Measurements from ENCODE around the gene EFEMP1.
"Not testable (repeated sequence)": the region's sequence is repeated elsewhere in the genome, so short reads cannot be mapped to it uniquely, and the experiment has no call there.

The EFEMP1 gene

GRCh38 chr2:55865096-55865835 lies 58.3 kb downstream of the EFEMP1 start:
- no peak for DNase-seq (ENCODE audit: low read depth in 2 of 2, low spot score in 1 of 2)

GRCh38 chr2:55864351-55865084 lies 59.1 kb downstream of the EFEMP1 start:
- DNase-seq (ENCODE audit: low read depth in 2 of 2, low spot score in 1 of 2), result no peak

- DNase-seq (ENCODE audit: low read depth in 2 of 2, low spot score in 1 of 2), result no peak
Measured at GRCh38 chr2:55862673-55863390, 60.8 kb downstream of the EFEMP1 start.

GRCh38 chr2:55862246-55862645 lies 61.3 kb downstream of the EFEMP1 start:
- no peak for DNase-seq (ENCODE audit: low read depth in 2 of 2, low spot score in 1 of 2)

GRCh38 chr2:55861733-55862132 lies 61.8 kb downstream of the EFEMP1 start:
- no peak for DNase-seq (ENCODE audit: low read depth in 2 of 2, low spot score in 1 of 2)

GRCh38 chr2:55860832-55861231 lies 62.8 kb downstream of the EFEMP1 start:
- no peak for DNase-seq (ENCODE audit: low read depth in 2 of 2, low spot score in 1 of 2)

GRCh38 chr2:55859875-55860274 lies 63.7 kb downstream of the EFEMP1 start:
- no peak for DNase-seq (ENCODE audit: low read depth in 2 of 2, low spot score in 1 of 2)

GRCh38 chr2:55857766-55858165 lies 65.8 kb downstream of the EFEMP1 start:
- DNase-seq (ENCODE audit: low read depth in 2 of 2, low spot score in 1 of 2), result no peak

- no peak for DNase-seq (ENCODE audit: low read depth in 2 of 2, low spot score in 1 of 2)
Measured at GRCh38 chr2:55856936-55857335, 66.6 kb downstream of the EFEMP1 start.

- DNase-seq (ENCODE audit: low read depth in 2 of 2, low spot score in 1 of 2), result no peak
Measured at GRCh38 chr2:55848096-55848495, 75.5 kb downstream of the EFEMP1 start.

GRCh38 chr2:55846426-55846825 lies 77.2 kb downstream of the EFEMP1 start:
- DNase-seq (ENCODE audit: low read depth in 2 of 2, low spot score in 1 of 2), result no peak

GRCh38 chr2:55844986-55845385 lies 78.6 kb downstream of the EFEMP1 start:
- DNase-seq (ENCODE audit: low read depth in 2 of 2, low spot score in 1 of 2), result no peak

GRCh38 chr2:55843994-55844345 lies 79.6 kb downstream of the EFEMP1 start:
- no peak for DNase-seq (ENCODE audit: low read depth in 2 of 2, low spot score in 1 of 2)

- DNase-seq (ENCODE audit: low read depth in 2 of 2, low spot score in 1 of 2), result no peak
Measured at GRCh38 chr2:55843096-55843993, 80.2 kb downstream of the EFEMP1 start.

GRCh38 chr2:55842046-55842445 lies 81.5 kb downstream of the EFEMP1 start:
- DNase-seq (ENCODE audit: low read depth in 2 of 2, low spot score in 1 of 2), result no peak

GRCh38 chr2:55840460-55840859 lies 83.1 kb downstream of the EFEMP1 start:
- DNase-seq (ENCODE audit: low read depth in 2 of 2, low spot score in 1 of 2), result no peak

- DNase-seq (ENCODE audit: low read depth in 2 of 2, low spot score in 1 of 2), result no peak
Measured at GRCh38 chr2:55839182-55839819, 84.3 kb downstream of the EFEMP1 start.

GRCh38 chr2:55838653-55839052 lies 84.9 kb downstream of the EFEMP1 start:
- DNase-seq (ENCODE audit: low read depth in 2 of 2, low spot score in 1 of 2), result no peak

- DNase-seq (ENCODE audit: low read depth in 2 of 2, low spot score in 1 of 2), result not testable (repeated sequence)
Measured at GRCh38 chr2:55838117-55838516, 85.5 kb downstream of the EFEMP1 start.

- DNase-seq (ENCODE audit: low read depth in 2 of 2, low spot score in 1 of 2), result no peak
Measured at GRCh38 chr2:55837073-55837472, 86.5 kb downstream of the EFEMP1 start.
